ENCODE results near the gene NATD1.

NATD1 gene

DNA sequence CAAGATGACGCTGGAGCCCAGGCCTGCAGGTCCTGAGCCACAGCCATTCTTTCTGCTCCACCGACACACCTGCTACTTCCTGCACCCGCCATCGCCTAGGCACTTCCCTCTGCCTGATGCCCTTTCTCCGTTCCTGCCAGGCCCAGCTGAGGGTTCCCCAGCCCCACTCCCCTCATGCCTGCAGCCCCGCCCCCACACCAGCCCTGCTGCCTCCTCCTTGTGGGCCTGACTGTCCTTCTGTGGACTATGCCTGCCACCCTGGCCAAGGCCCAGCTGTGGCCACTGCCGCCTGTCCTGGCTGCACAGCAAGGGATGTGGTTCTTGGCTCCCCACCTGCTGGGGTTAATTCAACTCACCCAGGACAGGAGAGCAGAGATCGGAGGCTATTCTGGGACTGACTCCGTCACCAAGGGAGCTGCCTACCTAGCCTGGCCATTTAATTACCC lies 7.5 kb downstream of the NATD1 start:
- Histone ChIP-seq H3K9ac (ENCODE audit: low read length) (no peak overlapping the region), H3K27ac (ENCODE audit: low read depth, low read length) (no peak overlapping the region), H3K4me3 (ENCODE audit: low read length) (no peak overlapping the region), H3K27me3 (ENCODE audit: control insufficient read depth, insufficient read depth, low read length) (no peaks in the 10 kb centered on the region), H3K36me3 (ENCODE audit: control insufficient read depth, insufficient read depth, low read length) (no peaks in the 10 kb centered on the region), H3K4me1 (ENCODE audit: control insufficient read depth, insufficient read depth, low read length) (no peaks in the 10 kb centered on the region)

DNA sequence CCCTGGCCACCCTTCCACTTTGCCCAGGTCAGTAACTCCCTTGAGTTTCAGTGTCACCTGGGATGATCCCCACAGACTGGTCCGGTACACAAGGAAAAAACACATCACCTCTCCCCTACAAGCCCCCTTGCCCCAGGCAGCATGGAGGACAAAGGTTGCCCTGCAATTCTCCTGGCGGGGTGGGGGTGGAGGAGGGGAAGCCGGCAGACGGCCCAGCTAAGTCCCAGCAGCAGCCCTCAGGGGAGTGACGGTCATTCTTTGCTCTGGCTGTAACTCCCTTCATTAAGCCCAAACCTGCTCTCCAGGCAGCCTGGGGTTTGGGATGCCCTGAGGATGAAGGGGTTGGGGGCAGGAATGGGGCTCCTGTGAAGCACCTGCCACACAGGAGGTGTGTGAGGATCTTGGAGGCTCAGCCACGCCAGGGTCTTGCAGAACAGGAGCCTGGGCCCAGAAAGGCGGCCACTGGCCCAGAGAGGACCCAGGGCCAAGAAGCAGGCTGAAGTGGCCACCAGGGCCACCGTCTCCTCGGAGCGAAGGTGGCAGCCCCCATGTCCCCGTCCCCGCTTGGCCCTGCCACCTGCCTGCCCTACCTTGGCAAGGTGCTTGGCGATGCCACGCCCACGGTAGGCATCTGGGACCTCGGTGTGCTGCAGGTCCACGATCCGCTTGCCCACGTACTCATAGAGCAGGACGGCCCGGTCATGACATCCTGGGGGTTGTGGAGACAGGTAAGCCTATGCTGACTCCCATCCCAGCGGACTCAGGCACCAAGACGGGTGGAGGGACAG lies 9.5 kb downstream of the NATD1 start:
- Histone ChIP-seq H3K27me3 (ENCODE audit: control insufficient read depth, insufficient read depth, low read length) (no peaks in the 10 kb centered on the region), H3K9ac (ENCODE audit: low read length) (no peak overlapping the region), H3K4me1 (ENCODE audit: control insufficient read depth, insufficient read depth, low read length) (no peaks in the 10 kb centered on the region), H3K4me3 (ENCODE audit: low read length) (no peak overlapping the region), H3K36me3 (ENCODE audit: control insufficient read depth, insufficient read depth, low read length) (no peaks in the 10 kb centered on the region), H3K27ac (ENCODE audit: low read depth, low read length) (no peak overlapping the region)

DNA sequence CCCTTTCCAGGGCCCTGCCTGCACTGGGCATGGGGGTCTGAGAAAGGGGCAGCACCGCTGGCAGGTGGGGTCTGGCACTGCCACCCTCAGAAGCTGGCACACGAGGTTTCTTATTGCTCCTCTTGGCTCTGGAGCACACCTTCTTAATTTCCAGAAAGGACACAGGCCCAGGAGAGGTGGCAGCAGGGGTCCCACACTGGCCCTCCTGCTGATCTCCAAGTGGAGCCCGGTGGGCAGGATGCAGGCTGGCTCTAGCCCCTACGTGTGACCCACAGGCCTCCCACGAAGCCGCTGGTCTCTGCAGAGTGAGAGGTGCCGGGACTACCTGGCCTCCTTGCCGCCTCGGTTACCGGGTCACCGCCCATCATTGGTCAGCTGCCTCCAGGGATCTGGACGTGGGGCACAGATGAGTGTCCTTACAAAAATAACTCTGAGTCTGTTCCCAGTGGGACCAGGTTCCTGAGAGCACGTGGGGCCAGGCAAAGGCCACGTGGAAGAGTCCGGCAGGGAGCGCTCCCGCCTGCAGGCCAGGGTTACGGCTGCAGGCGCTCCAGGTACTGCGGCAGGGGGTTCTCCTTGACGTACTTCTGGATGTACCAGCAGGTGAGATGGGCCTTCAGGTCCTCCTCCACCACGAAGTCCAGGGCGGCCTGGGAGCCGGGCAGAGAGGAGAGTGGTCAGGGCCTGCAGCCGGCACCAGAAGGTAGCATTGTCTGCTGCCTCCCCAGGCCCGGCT lies 10.3 kb downstream of the NATD1 start:
- H3K27me3 ChIP-seq (ENCODE audit: control insufficient read depth, insufficient read depth, low read length) = no peaks in the 10 kb centered on the region
- H3K27ac ChIP-seq (ENCODE audit: low read depth, low read length) = no peak overlapping the region
- no peaks in the 10 kb centered on the region for H3K36me3 ChIP-seq (ENCODE audit: control insufficient read depth, insufficient read depth, low read length)
- H3K4me3 ChIP-seq (ENCODE audit: low read length) = no peak overlapping the region
- H3K4me1 ChIP-seq (ENCODE audit: control insufficient read depth, insufficient read depth, low read length) = no peaks in the 10 kb centered on the region
- no peak overlapping the region for H3K9ac ChIP-seq (ENCODE audit: low read length)

DNA sequence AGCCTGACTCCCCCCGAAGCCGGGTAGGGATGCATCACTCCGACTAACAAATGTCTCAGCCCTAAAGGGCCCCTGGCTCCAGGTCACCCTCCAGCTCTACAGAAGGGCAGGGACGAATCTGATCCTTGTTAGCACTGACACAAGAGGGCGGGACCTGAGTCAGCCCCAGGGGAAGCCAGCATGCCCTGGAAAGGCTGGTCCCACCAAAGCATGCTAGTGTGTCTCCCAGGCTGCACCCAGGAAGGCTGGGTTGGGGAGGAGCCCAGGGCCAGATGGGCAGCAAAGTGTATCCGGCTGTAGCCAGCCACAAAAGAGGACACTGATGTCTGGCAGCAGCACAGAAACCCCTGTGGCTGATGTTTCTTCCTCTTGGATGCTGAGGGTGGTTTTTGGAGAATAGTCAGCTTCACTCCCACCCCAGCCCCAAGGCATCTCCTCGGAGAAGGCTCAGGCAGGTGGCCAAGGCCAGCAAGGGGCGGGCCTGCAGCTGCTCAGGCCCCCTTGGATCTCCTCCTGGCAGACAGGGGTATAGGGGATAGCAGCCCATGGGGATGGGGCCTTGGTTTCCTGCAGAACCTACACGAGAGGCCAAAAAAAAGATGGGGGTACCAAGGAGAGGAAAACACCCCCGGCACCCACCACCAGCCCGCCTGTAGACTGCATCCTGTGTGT lies 11.0 kb downstream of the NATD1 start:
- no peak overlapping the region for H3K27ac ChIP-seq (ENCODE audit: low read depth, low read length)
- no peaks in the 10 kb centered on the region for H3K27me3 ChIP-seq (ENCODE audit: control insufficient read depth, insufficient read depth, low read length)
- no peaks in the 10 kb centered on the region for H3K36me3 ChIP-seq (ENCODE audit: control insufficient read depth, insufficient read depth, low read length)
- H3K4me3 ChIP-seq (ENCODE audit: low read length) = no peak overlapping the region
- H3K4me1 ChIP-seq (ENCODE audit: control insufficient read depth, insufficient read depth, low read length) = no peaks in the 10 kb centered on the region
- H3K9ac ChIP-seq (ENCODE audit: low read length) = no peak overlapping the region

DNA sequence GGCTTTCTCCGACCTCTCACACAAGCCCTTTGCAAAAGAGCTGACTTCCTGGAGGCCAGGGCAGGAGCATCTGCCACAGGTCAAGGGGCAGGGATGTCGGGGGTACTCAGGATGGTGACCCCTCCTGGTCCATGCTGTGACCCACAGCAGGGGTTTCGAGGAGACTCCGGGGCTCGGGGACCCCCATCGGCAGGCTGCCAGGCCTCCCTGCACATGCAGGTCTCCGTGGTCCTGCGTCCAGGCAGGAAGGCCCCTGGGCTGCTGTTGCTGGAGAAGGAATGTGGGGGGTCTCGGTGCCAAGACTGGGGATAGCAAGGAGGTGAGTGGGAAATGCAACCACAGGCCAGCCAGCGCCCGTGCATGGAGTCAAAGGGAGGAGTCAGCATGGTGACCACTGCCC lies 11.6 kb downstream of the NATD1 start:
- H3K27ac ChIP-seq (ENCODE audit: low read depth, low read length) = no peak overlapping the region

DNA sequence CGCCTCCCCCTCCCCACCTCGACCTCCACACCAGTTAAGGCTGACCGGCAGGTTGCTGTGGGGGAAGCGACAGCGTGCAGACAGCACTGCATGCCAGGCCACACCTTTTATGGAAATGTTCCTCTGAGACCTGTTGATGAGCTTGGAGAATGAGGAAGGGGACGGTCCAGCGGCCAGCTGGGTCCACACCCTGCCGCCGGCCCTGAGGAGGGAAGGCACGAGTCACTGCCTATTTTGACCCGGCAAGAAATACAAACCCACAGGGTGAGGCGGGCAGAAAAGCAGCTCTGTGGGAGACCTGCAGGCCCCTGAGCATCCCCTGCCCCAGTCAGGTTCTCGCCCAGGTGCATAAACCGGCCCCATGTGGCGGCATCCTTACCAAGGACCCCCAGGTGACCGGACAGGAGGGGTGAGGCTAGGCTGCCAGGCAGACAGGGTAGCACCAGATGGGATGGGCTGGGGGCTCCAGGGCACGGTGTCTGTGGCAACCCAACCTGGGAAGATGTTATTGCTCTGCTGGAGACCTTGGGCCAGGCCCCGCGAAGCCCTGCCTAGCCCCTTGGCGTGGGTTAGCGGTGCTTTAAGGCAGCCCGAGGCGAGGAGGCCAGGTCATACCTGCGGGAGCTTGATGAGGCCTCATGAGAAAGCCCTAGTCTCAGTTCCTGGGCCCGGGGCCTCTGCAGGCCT lies 12.7 kb downstream of the NATD1 start:
- Histone ChIP-seq H3K27me3 (ENCODE audit: control insufficient read depth, insufficient read depth, low read length) (no peaks in the 10 kb centered on the region), H3K9ac (ENCODE audit: low read length) (no peak overlapping the region), H3K4me1 (ENCODE audit: control insufficient read depth, insufficient read depth, low read length) (no peaks in the 10 kb centered on the region), H3K27ac (ENCODE audit: low read depth, low read length) (no peak overlapping the region), H3K4me3 (ENCODE audit: low read length) (no peak overlapping the region), H3K36me3 (ENCODE audit: control insufficient read depth, insufficient read depth, low read length) (no peaks in the 10 kb centered on the region)

More for the DNA sequence above, 11.6 kb downstream of the NATD1 start:
- Histone ChIP-seq H3K9ac (ENCODE audit: low read length) (no peak overlapping the region), H3K36me3 (ENCODE audit: control insufficient read depth, insufficient read depth, low read length) (no peaks in the 10 kb centered on the region), H3K4me3 (ENCODE audit: low read length) (no peak overlapping the region), H3K4me1 (ENCODE audit: control insufficient read depth, insufficient read depth, low read length) (no peaks in the 10 kb centered on the region), H3K27me3 (ENCODE audit: control insufficient read depth, insufficient read depth, low read length) (no peaks in the 10 kb centered on the region)

DNA sequence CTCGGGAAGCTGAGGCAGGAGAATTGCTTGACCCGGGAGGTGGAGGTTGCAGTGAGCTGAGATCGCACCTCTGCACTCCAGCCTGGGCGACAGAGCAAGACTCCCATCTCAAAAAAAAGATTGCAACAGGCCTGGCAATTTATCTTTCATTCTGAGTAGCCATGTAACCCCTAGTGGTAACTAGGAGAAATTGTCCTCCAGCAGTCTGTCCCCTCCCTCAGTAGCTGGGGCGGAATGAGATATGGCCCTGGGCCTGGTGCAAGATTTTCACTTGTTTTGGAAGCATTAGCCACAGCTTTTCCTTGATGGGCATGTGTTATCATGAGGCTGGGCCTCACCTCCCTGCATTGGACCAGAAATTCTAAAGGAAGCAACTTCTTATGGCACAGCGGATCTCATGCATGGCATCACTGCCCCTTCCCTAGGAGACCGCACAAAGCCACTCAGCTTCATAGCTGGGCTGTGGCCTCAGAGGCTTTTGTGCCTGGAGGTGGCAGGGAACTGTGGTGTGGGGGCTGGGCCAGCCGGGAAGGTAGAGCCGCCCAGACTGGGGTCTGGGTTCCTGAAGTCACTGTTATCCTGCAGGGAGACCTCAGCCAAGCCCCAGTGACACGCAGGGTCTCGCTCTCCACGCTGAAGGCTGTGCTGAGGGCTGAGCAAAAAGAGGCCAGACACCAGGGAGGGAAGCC lies 13.4 kb downstream of the NATD1 start:
- Histone ChIP-seq H3K4me3 (ENCODE audit: low read length) (no peak overlapping the region), H3K9ac (ENCODE audit: low read length) (no peak overlapping the region), H3K36me3 (ENCODE audit: control insufficient read depth, insufficient read depth, low read length) (no peaks in the 10 kb centered on the region), H3K27ac (ENCODE audit: low read depth, low read length) (no peak overlapping the region), H3K27me3 (ENCODE audit: control insufficient read depth, insufficient read depth, low read length) (no peaks in the 10 kb centered on the region), H3K4me1 (ENCODE audit: control insufficient read depth, insufficient read depth, low read length) (no peaks in the 10 kb centered on the region)

DNA sequence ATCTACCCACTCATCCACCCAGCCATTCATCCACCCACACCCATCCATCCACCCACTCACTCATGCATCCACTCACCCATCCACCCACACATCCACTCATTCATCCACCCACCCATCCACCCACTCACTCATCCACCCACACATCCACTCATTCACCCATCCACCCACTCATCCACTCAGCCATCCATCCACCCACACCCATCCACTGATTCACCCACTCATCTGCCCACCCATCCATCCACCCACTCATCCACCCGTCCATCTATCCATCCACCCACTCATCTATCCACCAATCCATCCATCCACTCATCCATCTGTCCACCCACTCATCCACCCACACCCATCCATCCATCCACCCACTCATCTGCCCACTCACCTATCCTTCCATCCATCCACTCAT lies 17.3 kb downstream of the NATD1 start:
- Histone ChIP-seq H3K9ac (ENCODE audit: low read length) (no peak overlapping the region), H3K27ac (ENCODE audit: low read depth, low read length) (no peak overlapping the region), H3K4me1 (ENCODE audit: control insufficient read depth, insufficient read depth, low read length) (no peaks in the 10 kb centered on the region), H3K36me3 (ENCODE audit: control insufficient read depth, insufficient read depth, low read length) (no peaks in the 10 kb centered on the region), H3K27me3 (ENCODE audit: control insufficient read depth, insufficient read depth, low read length) (no peaks in the 10 kb centered on the region), H3K4me3 (ENCODE audit: low read length) (no peak overlapping the region)

DNA sequence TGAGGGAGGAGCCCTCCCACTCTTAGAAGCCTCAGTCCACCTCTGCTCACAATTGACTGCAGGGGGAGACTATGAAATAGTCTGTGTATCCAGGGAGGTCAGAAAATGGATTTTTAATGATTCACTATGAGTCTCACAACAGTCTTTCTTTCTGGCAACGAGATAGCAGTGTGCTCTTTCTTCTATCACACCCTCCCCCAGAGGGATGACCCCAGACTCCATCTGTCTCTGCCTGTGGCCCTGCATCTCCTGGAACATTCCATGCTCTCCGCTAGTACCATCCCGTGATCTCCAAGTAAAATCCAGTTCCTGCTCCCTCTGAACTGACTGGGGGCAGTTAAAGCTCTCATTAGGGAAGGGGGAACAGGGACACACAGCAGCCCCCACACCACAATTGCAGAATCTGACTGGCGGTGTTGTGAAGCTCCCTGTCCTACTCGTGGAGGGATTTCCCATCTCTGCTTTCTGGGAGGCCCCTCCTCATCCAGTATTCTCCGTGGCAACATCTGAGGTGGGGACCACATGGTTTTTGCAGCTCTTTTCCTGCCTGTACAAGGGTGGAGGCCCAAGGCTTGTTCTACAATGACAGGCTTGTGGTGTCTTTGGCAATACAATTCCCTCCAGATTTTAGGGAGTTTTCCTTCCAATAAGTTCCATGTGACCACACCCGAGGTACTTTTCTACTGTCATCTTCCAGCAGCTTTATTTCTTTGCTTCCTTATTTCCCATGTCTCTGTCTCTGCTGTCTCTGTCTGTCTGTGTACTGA lies 19.4 kb downstream of the NATD1 start:
- no peak overlapping the region for H3K9ac ChIP-seq (ENCODE audit: low read length)

DNA sequence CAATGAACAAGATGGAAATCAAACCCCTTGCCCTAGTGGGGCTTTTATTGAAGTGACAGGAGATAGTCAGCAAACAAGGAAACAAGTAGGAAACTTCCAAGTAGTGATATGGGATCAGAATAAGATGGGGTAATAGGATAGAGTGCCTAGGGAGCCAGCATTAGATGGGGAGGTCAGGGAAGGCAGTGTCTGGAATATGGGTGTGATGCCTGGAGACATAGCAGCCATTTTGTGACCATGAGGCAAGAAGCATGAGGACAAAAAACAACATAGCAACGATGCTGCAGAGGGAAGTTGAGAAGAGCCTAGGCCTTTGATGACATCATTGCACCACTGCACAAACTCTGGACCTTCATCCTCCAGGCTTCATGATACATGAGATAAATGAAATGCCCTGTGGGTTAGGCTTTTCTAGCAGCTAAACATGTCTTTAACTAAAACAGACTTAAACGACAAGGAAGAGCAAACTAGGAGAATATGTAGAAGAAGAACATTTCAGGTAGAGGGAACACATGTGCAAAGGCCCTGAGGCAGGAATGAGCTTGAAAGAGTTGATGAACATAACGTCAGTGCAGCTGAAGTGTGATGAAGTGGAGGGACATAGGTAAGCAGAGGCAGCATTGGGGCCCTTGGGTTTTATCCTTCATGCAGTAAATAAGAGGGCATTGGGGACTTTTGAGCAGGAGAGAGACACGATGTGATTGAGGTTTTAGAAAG lies 21.0 kb downstream of the NATD1 start:
- Histone ChIP-seq H3K27me3 (ENCODE audit: control insufficient read depth, insufficient read depth, low read length) (no peaks in the 10 kb centered on the region), H3K27ac (ENCODE audit: low read depth, low read length) (no peak overlapping the region), H3K4me1 (ENCODE audit: control insufficient read depth, insufficient read depth, low read length) (no peaks in the 10 kb centered on the region), H3K36me3 (ENCODE audit: control insufficient read depth, insufficient read depth, low read length) (no peaks in the 10 kb centered on the region), H3K4me3 (ENCODE audit: low read length) (no peak overlapping the region), H3K9ac (ENCODE audit: low read length) (no peak overlapping the region)

More for the DNA sequence above, 19.4 kb downstream of the NATD1 start:
- no peak overlapping the region for H3K4me3 ChIP-seq (ENCODE audit: low read length)
- no peaks in the 10 kb centered on the region for H3K4me1 ChIP-seq (ENCODE audit: control insufficient read depth, insufficient read depth, low read length)
- no peaks in the 10 kb centered on the region for H3K36me3 ChIP-seq (ENCODE audit: control insufficient read depth, insufficient read depth, low read length)
- no peak overlapping the region for H3K27ac ChIP-seq (ENCODE audit: low read depth, low read length)
- H3K27me3 ChIP-seq (ENCODE audit: control insufficient read depth, insufficient read depth, low read length) = no peaks in the 10 kb centered on the region

DNA sequence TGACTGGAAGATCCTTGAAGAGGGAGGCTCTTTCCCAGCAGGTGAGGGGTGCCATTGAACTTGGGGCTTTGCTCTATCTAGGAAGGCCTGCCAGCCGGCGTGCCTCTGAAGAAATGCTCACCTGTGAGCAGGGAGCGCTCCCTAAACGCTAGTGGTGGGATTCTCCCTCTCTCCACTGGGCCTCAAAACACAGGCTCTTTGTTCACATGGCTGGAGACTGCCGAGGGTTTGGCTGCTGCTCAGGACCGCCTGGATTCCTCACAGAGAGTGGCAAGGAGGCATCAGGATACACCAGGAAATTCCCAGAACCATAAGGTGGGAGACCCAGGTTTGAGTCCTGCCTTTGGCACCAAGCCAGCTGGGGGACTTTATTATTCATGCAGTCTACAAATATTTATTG lies 21.7 kb downstream of the NATD1 start:
- Histone ChIP-seq H3K27ac (ENCODE audit: low read depth, low read length) (no peak overlapping the region), H3K4me1 (ENCODE audit: control insufficient read depth, insufficient read depth, low read length) (no peaks in the 10 kb centered on the region), H3K36me3 (ENCODE audit: control insufficient read depth, insufficient read depth, low read length) (no peaks in the 10 kb centered on the region), H3K27me3 (ENCODE audit: control insufficient read depth, insufficient read depth, low read length) (no peaks in the 10 kb centered on the region), H3K9ac (ENCODE audit: low read length) (no peak overlapping the region), H3K4me3 (ENCODE audit: low read length) (no peak overlapping the region)

All from rectal smooth muscle tissue (tissue), 1 donor.